H1 (cell line): ENCODE results near the gene TNIK.

Experiments used
- MAX ChIP-seq: IDR thresholded peaks from 2 replicates; pipeline ENCODE4 v1.6.1; 2012; ENCODE audit warnings: inconsistent platforms
- POLR2A ChIP-seq, 2 experiments: IDR thresholded peaks; 1 replicate in 1 of 2; 2 replicates in 1 of 2; pipeline ENCODE4 v1.6.1; 2011; ENCODE audit warnings: low read depth in 2 of 2, low read length in 2 of 2, mild to moderate bottlenecking in 2 of 2; ENCODE audit errors: control extremely low read depth in 1 of 2
- TF ChIP-seq, protein P1 (sequence below), 3 experiments: IDR thresholded peaks; 1 replicate in 2 of 3; 2 replicates in 1 of 3; pipeline versions ENCODE4 v1.5.1 to v1.6.1; 2011; ENCODE audit warnings: low read length in 3 of 3, mild to moderate bottlenecking in 3 of 3, inconsistent platforms in 2 of 3, low read depth in 1 of 3, moderate library complexity in 1 of 3; ENCODE audit not compliant: insufficient read depth in 1 of 3; ENCODE audit errors: control extremely low read depth in 1 of 3
- TF ChIP-seq, protein P2 (sequence below): fragments of 300-600 bp; sonication (generic); IDR thresholded peaks from 2 replicates; pipeline ENCODE4 v1.7.1; 2012; ENCODE audit warnings: low read length, moderate library complexity, mild to moderate bottlenecking, inconsistent platforms; ENCODE audit not compliant: insufficient replicate concordance

DNA sequence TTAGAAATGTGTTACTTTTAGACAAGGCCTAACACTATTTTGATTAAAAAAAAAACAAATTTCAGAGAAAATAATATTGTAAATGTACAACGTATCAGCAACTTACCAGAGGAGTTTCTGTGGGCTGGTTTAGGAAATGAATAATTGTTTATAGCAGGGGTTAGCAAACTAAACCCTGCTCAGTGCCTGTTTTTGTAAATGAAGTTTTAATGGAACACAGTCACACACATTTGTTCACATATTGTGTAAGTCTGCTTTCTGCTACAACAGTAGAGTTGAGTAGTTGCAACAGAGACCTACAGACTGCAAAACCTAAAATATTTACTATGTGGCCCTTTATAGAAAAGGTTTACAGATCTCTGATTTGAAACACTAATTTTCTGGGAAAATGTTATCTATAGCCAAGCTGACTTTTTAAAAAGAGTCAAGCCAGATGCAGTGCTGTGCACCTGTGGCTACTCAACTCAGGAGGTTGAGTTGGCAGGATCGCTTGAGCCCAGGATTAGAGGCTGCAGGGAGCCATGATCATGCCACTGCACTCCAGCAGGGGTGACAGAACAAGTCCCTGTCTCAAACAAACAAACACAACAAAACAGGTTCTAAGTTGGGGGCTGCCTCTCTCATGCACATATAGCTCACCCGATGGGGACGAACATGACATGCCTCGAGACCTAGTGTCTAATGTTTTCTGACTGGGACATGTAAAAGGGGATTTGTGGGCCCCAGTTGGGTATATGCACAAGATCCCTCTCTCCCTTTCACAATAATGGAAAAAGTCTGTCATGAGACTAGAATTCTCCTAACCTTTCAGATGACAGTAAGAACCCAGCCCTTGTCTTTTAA lies 182.5 kb downstream of the TNIK start:
- TF ChIP-seq, protein P1, sequence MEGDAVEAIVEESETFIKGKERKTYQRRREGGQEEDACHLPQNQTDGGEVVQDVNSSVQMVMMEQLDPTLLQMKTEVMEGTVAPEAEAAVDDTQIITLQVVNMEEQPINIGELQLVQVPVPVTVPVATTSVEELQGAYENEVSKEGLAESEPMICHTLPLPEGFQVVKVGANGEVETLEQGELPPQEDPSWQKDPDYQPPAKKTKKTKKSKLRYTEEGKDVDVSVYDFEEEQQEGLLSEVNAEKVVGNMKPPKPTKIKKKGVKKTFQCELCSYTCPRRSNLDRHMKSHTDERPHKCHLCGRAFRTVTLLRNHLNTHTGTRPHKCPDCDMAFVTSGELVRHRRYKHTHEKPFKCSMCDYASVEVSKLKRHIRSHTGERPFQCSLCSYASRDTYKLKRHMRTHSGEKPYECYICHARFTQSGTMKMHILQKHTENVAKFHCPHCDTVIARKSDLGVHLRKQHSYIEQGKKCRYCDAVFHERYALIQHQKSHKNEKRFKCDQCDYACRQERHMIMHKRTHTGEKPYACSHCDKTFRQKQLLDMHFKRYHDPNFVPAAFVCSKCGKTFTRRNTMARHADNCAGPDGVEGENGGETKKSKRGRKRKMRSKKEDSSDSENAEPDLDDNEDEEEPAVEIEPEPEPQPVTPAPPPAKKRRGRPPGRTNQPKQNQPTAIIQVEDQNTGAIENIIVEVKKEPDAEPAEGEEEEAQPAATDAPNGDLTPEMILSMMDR (IDR thresholded peaks at IDR 0.05; ENCODE audit: control extremely low read depth in 1 of 3, insufficient read depth in 1 of 3, low read depth in 1 of 3, low read length in 3 of 3), result peak in 1 of 3 experiments; percentile 8; a peak in 1 of 4 replicates
- TF ChIP-seq, protein P2, sequence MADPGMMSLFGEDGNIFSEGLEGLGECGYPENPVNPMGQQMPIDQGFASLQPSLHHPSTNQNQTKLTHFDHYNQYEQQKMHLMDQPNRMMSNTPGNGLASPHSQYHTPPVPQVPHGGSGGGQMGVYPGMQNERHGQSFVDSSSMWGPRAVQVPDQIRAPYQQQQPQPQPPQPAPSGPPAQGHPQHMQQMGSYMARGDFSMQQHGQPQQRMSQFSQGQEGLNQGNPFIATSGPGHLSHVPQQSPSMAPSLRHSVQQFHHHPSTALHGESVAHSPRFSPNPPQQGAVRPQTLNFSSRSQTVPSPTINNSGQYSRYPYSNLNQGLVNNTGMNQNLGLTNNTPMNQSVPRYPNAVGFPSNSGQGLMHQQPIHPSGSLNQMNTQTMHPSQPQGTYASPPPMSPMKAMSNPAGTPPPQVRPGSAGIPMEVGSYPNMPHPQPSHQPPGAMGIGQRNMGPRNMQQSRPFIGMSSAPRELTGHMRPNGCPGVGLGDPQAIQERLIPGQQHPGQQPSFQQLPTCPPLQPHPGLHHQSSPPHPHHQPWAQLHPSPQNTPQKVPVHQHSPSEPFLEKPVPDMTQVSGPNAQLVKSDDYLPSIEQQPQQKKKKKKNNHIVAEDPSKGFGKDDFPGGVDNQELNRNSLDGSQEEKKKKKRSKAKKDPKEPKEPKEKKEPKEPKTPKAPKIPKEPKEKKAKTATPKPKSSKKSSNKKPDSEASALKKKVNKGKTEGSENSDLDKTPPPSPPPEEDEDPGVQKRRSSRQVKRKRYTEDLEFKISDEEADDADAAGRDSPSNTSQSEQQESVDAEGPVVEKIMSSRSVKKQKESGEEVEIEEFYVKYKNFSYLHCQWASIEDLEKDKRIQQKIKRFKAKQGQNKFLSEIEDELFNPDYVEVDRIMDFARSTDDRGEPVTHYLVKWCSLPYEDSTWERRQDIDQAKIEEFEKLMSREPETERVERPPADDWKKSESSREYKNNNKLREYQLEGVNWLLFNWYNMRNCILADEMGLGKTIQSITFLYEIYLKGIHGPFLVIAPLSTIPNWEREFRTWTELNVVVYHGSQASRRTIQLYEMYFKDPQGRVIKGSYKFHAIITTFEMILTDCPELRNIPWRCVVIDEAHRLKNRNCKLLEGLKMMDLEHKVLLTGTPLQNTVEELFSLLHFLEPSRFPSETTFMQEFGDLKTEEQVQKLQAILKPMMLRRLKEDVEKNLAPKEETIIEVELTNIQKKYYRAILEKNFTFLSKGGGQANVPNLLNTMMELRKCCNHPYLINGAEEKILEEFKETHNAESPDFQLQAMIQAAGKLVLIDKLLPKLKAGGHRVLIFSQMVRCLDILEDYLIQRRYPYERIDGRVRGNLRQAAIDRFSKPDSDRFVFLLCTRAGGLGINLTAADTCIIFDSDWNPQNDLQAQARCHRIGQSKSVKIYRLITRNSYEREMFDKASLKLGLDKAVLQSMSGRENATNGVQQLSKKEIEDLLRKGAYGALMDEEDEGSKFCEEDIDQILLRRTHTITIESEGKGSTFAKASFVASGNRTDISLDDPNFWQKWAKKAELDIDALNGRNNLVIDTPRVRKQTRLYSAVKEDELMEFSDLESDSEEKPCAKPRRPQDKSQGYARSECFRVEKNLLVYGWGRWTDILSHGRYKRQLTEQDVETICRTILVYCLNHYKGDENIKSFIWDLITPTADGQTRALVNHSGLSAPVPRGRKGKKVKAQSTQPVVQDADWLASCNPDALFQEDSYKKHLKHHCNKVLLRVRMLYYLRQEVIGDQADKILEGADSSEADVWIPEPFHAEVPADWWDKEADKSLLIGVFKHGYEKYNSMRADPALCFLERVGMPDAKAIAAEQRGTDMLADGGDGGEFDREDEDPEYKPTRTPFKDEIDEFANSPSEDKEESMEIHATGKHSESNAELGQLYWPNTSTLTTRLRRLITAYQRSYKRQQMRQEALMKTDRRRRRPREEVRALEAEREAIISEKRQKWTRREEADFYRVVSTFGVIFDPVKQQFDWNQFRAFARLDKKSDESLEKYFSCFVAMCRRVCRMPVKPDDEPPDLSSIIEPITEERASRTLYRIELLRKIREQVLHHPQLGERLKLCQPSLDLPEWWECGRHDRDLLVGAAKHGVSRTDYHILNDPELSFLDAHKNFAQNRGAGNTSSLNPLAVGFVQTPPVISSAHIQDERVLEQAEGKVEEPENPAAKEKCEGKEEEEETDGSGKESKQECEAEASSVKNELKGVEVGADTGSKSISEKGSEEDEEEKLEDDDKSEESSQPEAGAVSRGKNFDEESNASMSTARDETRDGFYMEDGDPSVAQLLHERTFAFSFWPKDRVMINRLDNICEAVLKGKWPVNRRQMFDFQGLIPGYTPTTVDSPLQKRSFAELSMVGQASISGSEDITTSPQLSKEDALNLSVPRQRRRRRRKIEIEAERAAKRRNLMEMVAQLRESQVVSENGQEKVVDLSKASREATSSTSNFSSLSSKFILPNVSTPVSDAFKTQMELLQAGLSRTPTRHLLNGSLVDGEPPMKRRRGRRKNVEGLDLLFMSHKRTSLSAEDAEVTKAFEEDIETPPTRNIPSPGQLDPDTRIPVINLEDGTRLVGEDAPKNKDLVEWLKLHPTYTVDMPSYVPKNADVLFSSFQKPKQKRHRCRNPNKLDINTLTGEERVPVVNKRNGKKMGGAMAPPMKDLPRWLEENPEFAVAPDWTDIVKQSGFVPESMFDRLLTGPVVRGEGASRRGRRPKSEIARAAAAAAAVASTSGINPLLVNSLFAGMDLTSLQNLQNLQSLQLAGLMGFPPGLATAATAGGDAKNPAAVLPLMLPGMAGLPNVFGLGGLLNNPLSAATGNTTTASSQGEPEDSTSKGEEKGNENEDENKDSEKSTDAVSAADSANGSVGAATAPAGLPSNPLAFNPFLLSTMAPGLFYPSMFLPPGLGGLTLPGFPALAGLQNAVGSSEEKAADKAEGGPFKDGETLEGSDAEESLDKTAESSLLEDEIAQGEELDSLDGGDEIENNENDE, result no peak
- TF ChIP-seq MAX (no peak), POLR2A (IDR thresholded peaks at IDR 0.05; ENCODE audit: control extremely low read depth in 1 of 2, low read depth in 2 of 2, low read length in 2 of 2) (no peak)
